Activated naive CD8-positive, alpha-beta T cell (primary cell): Measurements from ENCODE around the gene DGCR2.
"Not testable (repeated sequence)": the region's sequence is repeated elsewhere in the genome, so short reads cannot be mapped to it uniquely, and the experiment has no call there.

Experiments used
- H3K27ac Mint-ChIP-seq: one replicate; pipeline ENCODE4 v1.8.0; 2021; ENCODE audit warnings: mixed read lengths
- H3K27me3 Mint-ChIP-seq: one replicate; pipeline ENCODE4 v1.8.0; 2021; ENCODE audit warnings: mixed read lengths
- H3K36me3 Mint-ChIP-seq: one replicate; pipeline ENCODE4 v1.8.0; 2021; ENCODE audit warnings: mixed read lengths
- H3K4me1 Mint-ChIP-seq: one replicate; pipeline ENCODE4 v1.8.0; 2021; ENCODE audit warnings: low read depth, mixed read lengths
- H3K4me3 Mint-ChIP-seq: one replicate; pipeline ENCODE4 v1.8.0; 2021; ENCODE audit warnings: mild to moderate bottlenecking, mixed read lengths
- H3K9me3 Mint-ChIP-seq: one replicate; pipeline ENCODE4 v1.8.0; 2021; ENCODE audit warnings: low read depth, mixed read lengths

DGCR2 gene

GRCh38 chr22:19075404-19075803, 46.8 kb downstream of the DGCR2 start:
- no peak overlapping the region for H3K27ac Mint-ChIP-seq

GRCh38 chr22:19072853-19073252, 49.4 kb downstream of the DGCR2 start:
- not testable (repeated sequence) for H3K27ac Mint-ChIP-seq, H3K36me3 Mint-ChIP-seq, H3K9me3 Mint-ChIP-seq, H3K27me3 Mint-ChIP-seq, H3K4me3 Mint-ChIP-seq
- peaks cover 28% of the 10 kb centered on the region for H3K4me1 Mint-ChIP-seq

More at GRCh38 chr22:19075404-19075803, 46.8 kb downstream of the DGCR2 start:
- Mint-ChIP-seq H3K4me3 (no peak overlapping the region), H3K27me3 (no peaks in the 10 kb centered on the region), H3K36me3 (peaks cover 4% of the 10 kb centered on the region), H3K4me1 (peaks cover 28% of the 10 kb centered on the region), H3K9me3 (no peaks in the 10 kb centered on the region)

- no peak overlapping the region for H3K4me3 Mint-ChIP-seq
- H3K36me3 Mint-ChIP-seq: peaks cover 4% of the 10 kb centered on the region
- H3K27me3 Mint-ChIP-seq: no peaks in the 10 kb centered on the region
- H3K9me3 Mint-ChIP-seq: no peaks in the 10 kb centered on the region
- no peak overlapping the region for H3K27ac Mint-ChIP-seq
- peaks cover 27% of the 10 kb centered on the region for H3K4me1 Mint-ChIP-seq
Measured at GRCh38 chr22:19070397-19071169, 51.6 kb downstream of the DGCR2 start.

DNA sequence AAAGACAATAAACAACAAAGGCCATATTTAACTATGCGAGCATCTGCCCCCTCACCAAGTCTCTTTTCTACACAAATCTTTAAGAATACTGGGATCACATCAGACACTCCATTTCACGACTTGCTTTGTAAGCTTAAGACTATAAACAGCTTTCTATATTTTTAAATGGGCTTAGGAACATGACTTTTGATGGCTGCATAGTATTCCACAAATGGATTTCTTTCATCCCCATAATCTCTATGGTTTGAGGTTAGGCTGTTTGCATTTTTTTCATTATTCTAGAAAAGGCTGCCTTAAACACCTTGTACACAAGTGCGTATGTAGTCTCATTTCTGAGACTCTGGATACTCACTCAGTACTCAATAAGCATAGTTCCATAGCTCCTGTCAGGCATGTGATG, 52.8 kb downstream of the DGCR2 start:
- Mint-ChIP-seq H3K9me3 (no peaks in the 10 kb centered on the region), H3K4me1 (peaks cover 24% of the 10 kb centered on the region), H3K36me3 (peaks cover 4% of the 10 kb centered on the region), H3K27me3 (no peaks in the 10 kb centered on the region), H3K27ac (no peak overlapping the region), H3K4me3 (no peak overlapping the region)

DNA sequence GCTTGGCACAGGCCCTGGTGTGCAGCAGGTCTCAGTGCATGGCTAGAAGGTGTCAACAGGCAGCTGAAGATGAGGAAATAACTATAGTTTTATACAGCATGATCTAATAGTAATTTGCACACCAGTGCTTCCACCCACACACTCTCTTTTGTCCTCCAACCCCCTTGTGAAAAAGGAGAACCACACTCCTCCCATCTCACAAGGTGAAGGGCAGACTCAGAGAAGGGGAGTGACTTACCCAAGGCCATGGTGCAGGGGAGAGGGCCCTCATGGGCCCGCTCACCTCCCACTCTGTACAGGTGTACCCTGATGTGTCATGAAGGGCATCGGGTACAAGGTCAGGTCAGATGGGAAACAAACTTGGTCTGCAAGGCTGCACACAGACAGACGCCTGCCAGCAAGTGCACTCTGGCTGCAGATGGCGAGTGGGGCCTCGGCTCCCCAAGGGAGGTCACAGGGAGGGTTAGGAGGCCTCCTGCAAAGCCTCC, 53.4 kb downstream of the DGCR2 start:
- H3K9me3 Mint-ChIP-seq: no peaks in the 10 kb centered on the region
- peaks cover 22% of the 10 kb centered on the region for H3K4me1 Mint-ChIP-seq
- H3K27me3 Mint-ChIP-seq: no peaks in the 10 kb centered on the region
- H3K27ac Mint-ChIP-seq: no peak overlapping the region
- peaks cover 4% of the 10 kb centered on the region for H3K36me3 Mint-ChIP-seq
- no peak overlapping the region for H3K4me3 Mint-ChIP-seq

DNA sequence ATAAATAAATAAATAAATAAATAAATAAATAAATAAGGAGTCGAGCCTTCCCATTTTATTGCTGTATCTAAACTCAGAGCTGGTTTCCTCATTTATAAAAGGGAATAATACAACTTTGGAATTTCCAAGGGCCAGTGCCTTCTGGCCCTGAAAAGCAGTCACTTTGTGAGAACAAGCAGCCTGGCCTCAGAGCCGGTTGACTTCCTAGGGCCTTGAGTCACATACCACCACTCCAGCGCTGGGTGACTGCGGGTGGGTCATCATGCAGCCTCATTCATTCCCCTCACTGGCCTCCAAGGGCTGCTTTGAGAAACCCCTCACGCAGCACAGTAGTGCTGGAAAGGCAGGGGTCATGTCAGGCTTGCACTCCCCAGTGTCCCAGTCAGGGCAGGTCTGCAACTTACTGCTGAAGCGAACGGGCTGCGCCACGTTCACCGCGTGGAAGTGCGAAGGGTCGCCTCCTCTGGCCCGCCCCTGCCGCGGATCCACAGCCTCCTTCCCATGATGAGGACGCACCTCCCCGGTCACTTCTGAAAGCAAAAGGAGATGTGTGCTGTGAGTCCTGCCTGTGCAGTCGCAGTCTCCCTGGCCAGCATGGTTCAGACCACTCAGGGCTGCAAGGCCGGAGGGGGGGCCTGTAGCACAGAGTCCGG, 54.4 kb downstream of the DGCR2 start:
- Mint-ChIP-seq H3K36me3 (peaks cover 6% of the 10 kb centered on the region), H3K4me3 (no peak overlapping the region), H3K9me3 (no peaks in the 10 kb centered on the region), H3K27ac (no peak overlapping the region), H3K4me1 (peaks cover 13% of the 10 kb centered on the region), H3K27me3 (no peaks in the 10 kb centered on the region)

DNA sequence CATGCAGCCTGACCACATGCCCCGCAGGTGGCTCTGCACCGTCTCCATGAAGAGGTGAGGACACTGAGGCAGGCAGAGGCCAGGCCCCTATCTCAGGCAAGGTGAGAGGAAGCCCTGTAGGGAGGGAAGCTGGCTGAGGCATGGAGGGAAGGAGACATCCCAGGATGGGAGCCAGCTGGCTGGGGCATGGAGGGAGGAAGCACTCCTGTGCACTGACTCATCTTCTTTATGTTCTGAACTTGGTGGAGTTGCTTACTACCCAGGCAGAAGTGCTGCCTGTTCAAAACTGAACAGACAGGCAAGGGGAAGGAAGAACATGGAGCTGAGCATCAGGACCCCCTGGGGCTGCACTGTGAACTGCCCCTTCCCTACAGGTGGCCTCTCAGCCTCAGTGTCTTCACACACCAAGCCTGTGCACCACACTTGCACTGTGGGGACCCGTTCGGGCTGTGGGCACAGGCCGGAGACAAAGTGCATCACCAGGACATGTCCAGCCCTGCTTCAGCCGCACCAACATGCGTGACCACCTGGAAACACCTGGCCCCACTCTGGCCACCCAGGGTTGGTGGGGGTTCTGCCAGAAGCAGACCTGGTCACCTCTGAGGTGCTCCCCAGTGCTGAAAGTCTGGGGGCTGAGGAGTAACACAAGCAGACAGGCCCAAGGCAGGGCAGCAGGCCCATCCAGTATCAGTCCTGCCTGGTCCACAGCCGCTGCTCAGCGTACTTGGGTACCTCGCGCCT, 55.5 kb downstream of the DGCR2 start:
- H3K27ac Mint-ChIP-seq: no peak overlapping the region
- peaks cover 6% of the 10 kb centered on the region for H3K4me1 Mint-ChIP-seq
- H3K9me3 Mint-ChIP-seq: no peaks in the 10 kb centered on the region
- peaks cover 6% of the 10 kb centered on the region for H3K36me3 Mint-ChIP-seq
- no peak overlapping the region for H3K4me3 Mint-ChIP-seq
- no peaks in the 10 kb centered on the region for H3K27me3 Mint-ChIP-seq

DNA sequence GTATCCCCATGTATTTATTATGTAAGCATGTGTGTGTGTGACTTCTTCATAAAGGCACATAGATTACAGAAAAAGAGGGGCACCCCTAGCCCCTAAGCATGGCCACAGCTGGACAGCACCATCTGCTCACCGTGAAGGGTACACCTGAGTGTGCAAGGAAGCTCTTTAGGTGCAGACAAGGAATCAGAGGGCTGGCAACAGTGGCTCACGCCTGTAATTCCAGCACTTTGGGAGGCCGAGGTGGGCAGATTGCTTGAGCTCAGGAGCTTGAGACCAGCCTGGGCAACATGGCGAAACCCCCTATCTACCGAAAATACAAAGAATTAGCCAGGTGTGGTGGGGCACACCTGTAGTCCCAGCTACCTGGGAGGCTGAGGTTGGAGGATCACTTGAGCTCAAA, 56.3 kb downstream of the DGCR2 start:
- Mint-ChIP-seq H3K9me3 (no peaks in the 10 kb centered on the region), H3K36me3 (peaks cover 2% of the 10 kb centered on the region), H3K27me3 (no peaks in the 10 kb centered on the region), H3K27ac (no peak overlapping the region), H3K4me3 (no peak overlapping the region), H3K4me1 (peaks cover under 1% of the 10 kb centered on the region)

- H3K9me3 Mint-ChIP-seq: no peaks in the 10 kb centered on the region
- H3K4me1 Mint-ChIP-seq: no peaks in the 10 kb centered on the region
- H3K4me3 Mint-ChIP-seq: no peak overlapping the region
- no peak overlapping the region for H3K27ac Mint-ChIP-seq
- no peaks in the 10 kb centered on the region for H3K27me3 Mint-ChIP-seq
- H3K36me3 Mint-ChIP-seq: peaks cover 2% of the 10 kb centered on the region
Measured at GRCh38 chr22:19065298-19065859, 56.8 kb downstream of the DGCR2 start.

GRCh38 chr22:19064354-19065054, 57.7 kb downstream of the DGCR2 start:
- H3K27ac Mint-ChIP-seq: no peak overlapping the region
- no peak overlapping the region for H3K4me3 Mint-ChIP-seq
- peaks cover under 1% of the 10 kb centered on the region for H3K4me1 Mint-ChIP-seq
- H3K27me3 Mint-ChIP-seq: no peaks in the 10 kb centered on the region
- no peaks in the 10 kb centered on the region for H3K9me3 Mint-ChIP-seq
- peaks cover 4% of the 10 kb centered on the region for H3K36me3 Mint-ChIP-seq

- Mint-ChIP-seq H3K9me3 (no peaks in the 10 kb centered on the region), H3K4me1 (peaks cover 1% of the 10 kb centered on the region), H3K27me3 (no peaks in the 10 kb centered on the region), H3K36me3 (peaks cover 4% of the 10 kb centered on the region), H3K4me3 (no peak overlapping the region), H3K27ac (no peak overlapping the region)
Measured at GRCh38 chr22:19063581-19064353, 58.4 kb downstream of the DGCR2 start.

- Mint-ChIP-seq H3K36me3 (peaks cover 4% of the 10 kb centered on the region), H3K9me3 (no peaks in the 10 kb centered on the region), H3K4me1 (peaks cover 3% of the 10 kb centered on the region), H3K27me3 (no peaks in the 10 kb centered on the region), H3K27ac (no peak overlapping the region), H3K4me3 (no peak overlapping the region)
Measured at GRCh38 chr22:19062943-19063308, 59.3 kb downstream of the DGCR2 start.

GRCh38 chr22:19062139-19062942, 59.9 kb downstream of the DGCR2 start:
- Mint-ChIP-seq H3K4me3 (no peak overlapping the region), H3K27ac (no peak overlapping the region), H3K4me1 (peaks cover 3% of the 10 kb centered on the region), H3K27me3 (no peaks in the 10 kb centered on the region), H3K36me3 (peaks cover 4% of the 10 kb centered on the region), H3K9me3 (no peaks in the 10 kb centered on the region)
